ENCODE data around the gene THOP1.

GRCh38 chr19:2740314-2740656 is 45.0 kb upstream of the THOP1 start:
- no peak for TF ChIP-seq CTCF (IDR thresholded peaks at IDR 0.05)
- TF ChIP-seq POLR2A (IDR thresholded peaks at IDR 0.05), result no peak

Measured in thyroid gland (tissue), 4 donors.